ENCODE measurements around the gene HDAC8.
"Not testable (repeated sequence)": the region's sequence is repeated elsewhere in the genome, so short reads cannot be mapped to it uniquely, and the experiment has no call there.

The HDAC8 gene

GRCh38 chrX:72572248-72573157, at the start of gene HDAC8:
HDAC8 (minus strand) TSS chrX:72572843; CDS start chrX:72572761, 82 bp downstream.
- Histone ChIP-seq H3K9me3 (ENCODE audit: control insufficient read depth in 5 of 5, low read length in 5 of 5) (no peaks in the 10 kb centered on the region), H3K36me3 (ENCODE audit: control insufficient read depth in 5 of 5, insufficient read depth in 5 of 5, low read length in 5 of 5) (peaks cover 5 to 13% (median 8%) of the 10 kb centered on the region in 5 donors), H3K4me1 (ENCODE audit: control insufficient read depth in 5 of 5, insufficient read depth in 5 of 5, low read length in 5 of 5) (peaks cover 0 to 10% (median 4%) of the 10 kb centered on the region in 5 donors), H3K27ac (ENCODE audit: low read depth, low read length) (peak within 1 kb of the TSS; percentile 66), H3K4me3 (ENCODE audit: low read depth in 1 of 5, low read length in 5 of 5) (peak within 1 kb of the TSS; percentile 63 to 84 (median 77)), H3K27me3 (ENCODE audit: control insufficient read depth in 5 of 5, insufficient read depth in 4 of 5, low read length in 5 of 5) (peaks cover 0 to 14% (median 2%) of the 10 kb centered on the region in 5 donors), H3K9ac (ENCODE audit: low read length in 5 of 5) (peak within 1 kb of the TSS; percentile 58 to 75 (median 71))

- Histone ChIP-seq H3K4me3 (ENCODE audit: low read depth in 1 of 5, low read length in 5 of 5) (no peak overlapping the region), H3K9me3 (ENCODE audit: control insufficient read depth in 5 of 5, low read length in 5 of 5) (no peaks in the 10 kb centered on the region), H3K36me3 (ENCODE audit: control insufficient read depth in 5 of 5, insufficient read depth in 5 of 5, low read length in 5 of 5) (no peaks in the 10 kb centered on the region), H3K27me3 (ENCODE audit: control insufficient read depth in 5 of 5, insufficient read depth in 4 of 5, low read length in 5 of 5) (no peaks in the 10 kb centered on the region), H3K4me1 (ENCODE audit: control insufficient read depth in 5 of 5, insufficient read depth in 5 of 5, low read length in 5 of 5) (peaks cover 0 to 6% (median 0%) of the 10 kb centered on the region in 5 donors), H3K9ac (ENCODE audit: low read length in 5 of 5) (no peak overlapping the region), H3K27ac (ENCODE audit: low read depth, low read length) (no peak overlapping the region)
Observed at GRCh38 chrX:72621625-72622485, 49.2 kb upstream of the HDAC8 start.

GRCh38 chrX:72621163-72621562, 48.5 kb upstream of the HDAC8 start:
- H3K4me3 ChIP-seq (ENCODE audit: low read depth in 1 of 5, low read length in 5 of 5) = no peak overlapping the region
- no peaks in the 10 kb centered on the region for H3K27me3 ChIP-seq (ENCODE audit: control insufficient read depth in 5 of 5, insufficient read depth in 4 of 5, low read length in 5 of 5)
- no peak overlapping the region for H3K9ac ChIP-seq (ENCODE audit: low read length in 5 of 5)
- no peak overlapping the region for H3K27ac ChIP-seq (ENCODE audit: low read depth, low read length)
- peaks cover 0 to 6% (median 0%) of the 10 kb centered on the region in 5 donors for H3K4me1 ChIP-seq (ENCODE audit: control insufficient read depth in 5 of 5, insufficient read depth in 5 of 5, low read length in 5 of 5)
- H3K36me3 ChIP-seq (ENCODE audit: control insufficient read depth in 5 of 5, insufficient read depth in 5 of 5, low read length in 5 of 5) = no peaks in the 10 kb centered on the region
- no peaks in the 10 kb centered on the region for H3K9me3 ChIP-seq (ENCODE audit: control insufficient read depth in 5 of 5, low read length in 5 of 5)

GRCh38 chrX:72620550-72621145, 48.0 kb upstream of the HDAC8 start:
- Histone ChIP-seq H3K9me3 (ENCODE audit: control insufficient read depth in 5 of 5, low read length in 5 of 5) (no peaks in the 10 kb centered on the region), H3K27me3 (ENCODE audit: control insufficient read depth in 5 of 5, insufficient read depth in 4 of 5, low read length in 5 of 5) (peaks cover 0 to 2% (median 0%) of the 10 kb centered on the region in 5 donors), H3K9ac (ENCODE audit: low read length in 5 of 5) (no peak overlapping the region), H3K4me1 (ENCODE audit: control insufficient read depth in 5 of 5, insufficient read depth in 5 of 5, low read length in 5 of 5) (peaks cover 0 to 6% (median 0%) of the 10 kb centered on the region in 5 donors), H3K4me3 (ENCODE audit: low read depth in 1 of 5, low read length in 5 of 5) (no peak overlapping the region), H3K36me3 (ENCODE audit: control insufficient read depth in 5 of 5, insufficient read depth in 5 of 5, low read length in 5 of 5) (no peaks in the 10 kb centered on the region), H3K27ac (ENCODE audit: low read depth, low read length) (peak overlapping the region; percentile 9)

GRCh38 chrX:72609313-72609712, 36.7 kb upstream of the HDAC8 start:
- no peaks in the 10 kb centered on the region for H3K36me3 ChIP-seq (ENCODE audit: control insufficient read depth in 5 of 5, insufficient read depth in 5 of 5, low read length in 5 of 5)
- H3K4me1 ChIP-seq (ENCODE audit: control insufficient read depth in 5 of 5, insufficient read depth in 5 of 5, low read length in 5 of 5) = peaks cover 0 to 2% (median 0%) of the 10 kb centered on the region in 5 donors
- H3K9ac ChIP-seq (ENCODE audit: low read length in 5 of 5) = no peak overlapping the region
- no peaks in the 10 kb centered on the region for H3K9me3 ChIP-seq (ENCODE audit: control insufficient read depth in 5 of 5, low read length in 5 of 5)
- no peak overlapping the region for H3K4me3 ChIP-seq (ENCODE audit: low read depth in 1 of 5, low read length in 5 of 5)
- H3K27ac ChIP-seq (ENCODE audit: low read depth, low read length) = no peak overlapping the region
- peaks cover 0 to 7% (median 2%) of the 10 kb centered on the region in 5 donors for H3K27me3 ChIP-seq (ENCODE audit: control insufficient read depth in 5 of 5, insufficient read depth in 4 of 5, low read length in 5 of 5)

GRCh38 chrX:72604705-72605104, 32.1 kb upstream of the HDAC8 start:
- Histone ChIP-seq H3K9ac (ENCODE audit: low read length in 5 of 5) (no peak overlapping the region), H3K4me3 (ENCODE audit: low read depth in 1 of 5, low read length in 5 of 5) (no peak overlapping the region), H3K36me3 (ENCODE audit: control insufficient read depth in 5 of 5, insufficient read depth in 5 of 5, low read length in 5 of 5) (no peaks in the 10 kb centered on the region), H3K27ac (ENCODE audit: low read depth, low read length) (no peak overlapping the region), H3K27me3 (ENCODE audit: control insufficient read depth in 5 of 5, insufficient read depth in 4 of 5, low read length in 5 of 5) (peaks cover 0 to 8% (median 0%) of the 10 kb centered on the region in 5 donors), H3K4me1 (ENCODE audit: control insufficient read depth in 5 of 5, insufficient read depth in 5 of 5, low read length in 5 of 5) (peaks cover 0 to 2% (median 0%) of the 10 kb centered on the region in 5 donors), H3K9me3 (ENCODE audit: control insufficient read depth in 5 of 5, low read length in 5 of 5) (no peaks in the 10 kb centered on the region)

- H3K4me3 ChIP-seq (ENCODE audit: low read depth in 1 of 5, low read length in 5 of 5) = no peak overlapping the region
- no peaks in the 10 kb centered on the region for H3K4me1 ChIP-seq (ENCODE audit: control insufficient read depth in 5 of 5, insufficient read depth in 5 of 5, low read length in 5 of 5)
- H3K9ac ChIP-seq (ENCODE audit: low read length in 5 of 5) = no peak overlapping the region
- no peaks in the 10 kb centered on the region for H3K36me3 ChIP-seq (ENCODE audit: control insufficient read depth in 5 of 5, insufficient read depth in 5 of 5, low read length in 5 of 5)
- no peak overlapping the region for H3K27ac ChIP-seq (ENCODE audit: low read depth, low read length)
- H3K9me3 ChIP-seq (ENCODE audit: control insufficient read depth in 5 of 5, low read length in 5 of 5) = no peaks in the 10 kb centered on the region
- H3K27me3 ChIP-seq (ENCODE audit: control insufficient read depth in 5 of 5, insufficient read depth in 4 of 5, low read length in 5 of 5) = peaks cover 0 to 8% (median 0%) of the 10 kb centered on the region in 5 donors
Observed at GRCh38 chrX:72604112-72604511, 31.5 kb upstream of the HDAC8 start.

GRCh38 chrX:72591038-72591437, 18.4 kb upstream of the HDAC8 start:
- H3K9ac ChIP-seq (ENCODE audit: low read length in 5 of 5); H3K4me3 ChIP-seq (ENCODE audit: low read depth in 1 of 5, low read length in 5 of 5); H3K27ac ChIP-seq (ENCODE audit: low read depth, low read length); H3K27me3 ChIP-seq (ENCODE audit: control insufficient read depth in 5 of 5, insufficient read depth in 4 of 5, low read length in 5 of 5); H3K36me3 ChIP-seq (ENCODE audit: control insufficient read depth in 5 of 5, insufficient read depth in 5 of 5, low read length in 5 of 5); H3K9me3 ChIP-seq (ENCODE audit: control insufficient read depth in 5 of 5, low read length in 5 of 5); H3K4me1 ChIP-seq (ENCODE audit: control insufficient read depth in 5 of 5, insufficient read depth in 5 of 5, low read length in 5 of 5): not testable (repeated sequence)

- no peak overlapping the region for H3K4me3 ChIP-seq (ENCODE audit: low read depth in 1 of 5, low read length in 5 of 5)
- H3K36me3 ChIP-seq (ENCODE audit: control insufficient read depth in 5 of 5, insufficient read depth in 5 of 5, low read length in 5 of 5) = peaks cover 0 to 4% (median 3%) of the 10 kb centered on the region in 5 donors
- H3K27ac ChIP-seq (ENCODE audit: low read depth, low read length) = no peak overlapping the region
- no peaks in the 10 kb centered on the region for H3K4me1 ChIP-seq (ENCODE audit: control insufficient read depth in 5 of 5, insufficient read depth in 5 of 5, low read length in 5 of 5)
- H3K27me3 ChIP-seq (ENCODE audit: control insufficient read depth in 5 of 5, insufficient read depth in 4 of 5, low read length in 5 of 5) = peaks cover 0 to 3% (median 0%) of the 10 kb centered on the region in 5 donors
- peaks cover 0 to 6% (median 6%) of the 10 kb centered on the region in 5 donors for H3K9me3 ChIP-seq (ENCODE audit: control insufficient read depth in 5 of 5, low read length in 5 of 5)
- no peak overlapping the region for H3K9ac ChIP-seq (ENCODE audit: low read length in 5 of 5)
Observed at GRCh38 chrX:72584163-72584562, 11.5 kb upstream of the HDAC8 start.
